Liver (tissue), 9 donors: ENCODE measurements around the gene MCTP1. TPM values are rescaled to one million over a fixed set of nuclear protein-coding genes. Genes with fewer than 3 reads are reported as not detected.

Experiments
- DNase-seq: peaks from one replicate; pipeline ENCODE4 v3.0.0-alpha.2; 2017; ENCODE audit warnings: low spot score
- H3K27ac ChIP-seq, 2 donors: one replicate each; pipeline ENCODE4 v1.7.0; 2013; ENCODE audit warnings: inconsistent platforms in 2 of 2, low read length in 2 of 2, control low read depth in 1 of 2, low read depth in 1 of 2, mild to moderate bottlenecking in 1 of 2
- H3K27me3 ChIP-seq, 4 donors: one replicate each; pipeline versions ENCODE4 v1.6.1 to v1.7.0; 2013; ENCODE audit warnings: low read length in 3 of 4, inconsistent platforms in 1 of 4, mild to moderate bottlenecking in 1 of 4, moderate library complexity in 1 of 4; ENCODE audit not compliant: control insufficient read depth in 4 of 4, insufficient read depth in 4 of 4
- H3K36me3 ChIP-seq, 4 donors: one replicate each; pipeline versions ENCODE4 v1.6.1 to v1.7.0; 2013; ENCODE audit warnings: low read length in 3 of 4, mild to moderate bottlenecking in 3 of 4, low read depth in 1 of 4, moderate library complexity in 1 of 4; ENCODE audit not compliant: control insufficient read depth in 4 of 4, insufficient read depth in 3 of 4
- H3K4me1 ChIP-seq, 4 donors: one replicate each; pipeline versions ENCODE4 v1.6.1 to v1.7.0; 2013; ENCODE audit warnings: low read length in 3 of 4, mild to moderate bottlenecking in 3 of 4, moderate library complexity in 1 of 4; ENCODE audit not compliant: control insufficient read depth in 4 of 4, insufficient read depth in 4 of 4
- H3K4me3 ChIP-seq, 3 donors: one replicate each; pipeline versions ENCODE4 v1.6.1 to v1.7.0; 2013; ENCODE audit warnings: low read length in 3 of 3, control low read depth in 1 of 3, low read depth in 1 of 3, mild to moderate bottlenecking in 1 of 3
- H3K9ac ChIP-seq, 2 donors: one replicate each; pipeline ENCODE4 v1.7.0; 2013; ENCODE audit warnings: low read length in 2 of 2, mild to moderate bottlenecking in 2 of 2, moderate library complexity in 2 of 2, control low read depth in 1 of 2, low read depth in 1 of 2
- H3K9me3 ChIP-seq, 4 donors: one replicate each; pipeline versions ENCODE4 v1.6.1 to v1.7.0; 2013; ENCODE audit warnings: low read length in 3 of 4; ENCODE audit not compliant: control insufficient read depth in 4 of 4
- ATF3 ChIP-seq: IDR thresholded peaks from 2 replicates; pipeline ENCODE4 v1.6.1; 2016; ENCODE audit warnings: antibody characterized with exemption
- CTCF ChIP-seq: fragments of 150-350 bp; IDR thresholded peaks from 2 replicates; pipeline ENCODE4 v1.5.1; 2017; ENCODE audit warnings: improper control_type of control experiment, low read depth, low read length; ENCODE audit not compliant: missing input control
- EGR1 ChIP-seq, 2 donors: IDR thresholded peaks; 2 replicates each; pipeline ENCODE4 v1.6.1; 2016 to 2018; ENCODE audit warnings: antibody characterized with exemption in 2 of 2, low read depth in 2 of 2
- FOXA1 ChIP-seq: IDR thresholded peaks from 2 replicates; pipeline ENCODE4 v1.6.1; 2016; ENCODE audit warnings: antibody characterized with exemption
- FOXA2 ChIP-seq: IDR thresholded peaks from 2 replicates; pipeline ENCODE4 v1.6.1; 2016; ENCODE audit warnings: antibody characterized with exemption
- GABPA ChIP-seq, 2 donors: IDR thresholded peaks in 1 of 2; conservative IDR thresholded peaks in 1 of 2; 2 replicates each; pipeline ENCODE4 v1.6.1; 2016; ENCODE audit warnings: antibody characterized with exemption in 2 of 2, mild to moderate bottlenecking in 1 of 2, moderate library complexity in 1 of 2
- HNF4A ChIP-seq, 2 donors: conservative IDR thresholded peaks; 2 replicates each; pipeline ENCODE4 v1.6.1; 2016; ENCODE audit warnings: antibody characterized with exemption in 2 of 2, mild to moderate bottlenecking in 2 of 2
- HNF4G ChIP-seq: IDR thresholded peaks from 2 replicates; pipeline ENCODE4 v1.6.1; 2016; ENCODE audit warnings: antibody characterized with exemption
- JUND ChIP-seq, 2 donors: IDR thresholded peaks; 2 replicates each; pipeline ENCODE4 v1.6.1; 2016; ENCODE audit warnings: antibody characterized with exemption in 2 of 2
- MAX ChIP-seq: IDR thresholded peaks from 2 replicates; pipeline ENCODE4 v1.6.1; 2016; ENCODE audit warnings: antibody characterized with exemption
- NR2F2 ChIP-seq: IDR thresholded peaks from 2 replicates; pipeline ENCODE4 v1.6.1; 2016; ENCODE audit warnings: antibody characterized with exemption
- RAD21 ChIP-seq, 2 donors: IDR thresholded peaks; 2 replicates each; pipeline ENCODE4 v1.6.1; 2016; ENCODE audit warnings: antibody characterized with exemption in 2 of 2, mild to moderate bottlenecking in 2 of 2
- REST ChIP-seq: IDR thresholded peaks from 2 replicates; pipeline ENCODE4 v1.6.1; 2016; ENCODE audit warnings: antibody characterized with exemption, mild to moderate bottlenecking
- RXRA ChIP-seq, 2 donors: IDR thresholded peaks; 2 replicates each; pipeline ENCODE4 v1.6.1; 2017 to 2018; ENCODE audit warnings: antibody characterized with exemption in 2 of 2, mild to moderate bottlenecking in 1 of 2
- SP1 ChIP-seq: IDR thresholded peaks from 2 replicates; pipeline ENCODE4 v1.6.1; 2018; ENCODE audit warnings: antibody characterized with exemption, mild to moderate bottlenecking
- TAF1 ChIP-seq: conservative IDR thresholded peaks from 2 replicates; pipeline ENCODE4 v1.6.1; 2016; ENCODE audit warnings: antibody characterized with exemption, mild to moderate bottlenecking
- YY1 ChIP-seq: IDR thresholded peaks from 2 replicates; pipeline ENCODE4 v1.6.1; 2016; ENCODE audit warnings: antibody characterized with exemption, mild to moderate bottlenecking
- ZBTB33 ChIP-seq: IDR thresholded peaks from 2 replicates; pipeline ENCODE4 v1.6.1; 2016; ENCODE audit warnings: antibody characterized with exemption
- WGBS: extraction: QIAGEN DNeasy Blood & Tissue Kit; methylation state at CpG from one replicate; pipeline ENCODE4 v1.1.7; 2013; 5-methylcytosine and 5-hydroxymethylcytosine counted together
- polyA plus RNA-seq, 2 donors: library from polyadenylated mRNA; stranded (reverse) in 1 of 2; unstranded in 1 of 2; fragments of 200-250 nt in 1 of 2; fragments of >200 nt in 1 of 2; fragmentation: Nextera tagmentation in 1 of 2; extraction: Ambion mirVana in 1 of 2; gene quantifications; one replicate each; pipeline versions ENCODE4 v1.2.1 to v1.2.3, GENCODE V29; 2013 to 2015
- total RNA-seq, 2 donors: library from RNA; depleted of rRNA; stranded (reverse); fragments of >200 nt; gene quantifications; one replicate each; pipeline ENCODE4 v1.2.3, GENCODE V29; 2014
- donor health status: healthy.
- donor health status: healthy.
- donor health status: healthy.
- donor health status: healthy.
- donor health status: healthy.

MCTP1 gene
- total and polyA plus RNA-seq, 4 donors = 0.67 to 7.6 (median 4.3) TPM

GRCh38 chr5:95043648-95044047 lies 241.2 kb downstream of the MCTP1 start:
- 71% methylated on average over 3 of the region's 3 CpGs for WGBS
- H3K4me1 ChIP-seq = no peaks in the 10 kb centered on the region
- TF ChIP-seq EGR1 (IDR thresholded peaks at IDR 0.05; ENCODE audit: low read depth in 2 of 2) = no peak
- TF ChIP-seq HNF4G = no peak
- TF ChIP-seq REST = no peak
- TF ChIP-seq ZBTB33 = no peak
- TF ChIP-seq YY1 = no peak
- no peak for TF ChIP-seq MAX
- TF ChIP-seq NR2F2 = no peak
- no peak for TF ChIP-seq JUND (IDR thresholded peaks at IDR 0.05)
- no peak for TF ChIP-seq TAF1
- TF ChIP-seq CTCF = no peak
- no peak for TF ChIP-seq SP1
- no peak for TF ChIP-seq HNF4A (conservative IDR thresholded peaks at IDR 0.05)
- no peak for TF ChIP-seq GABPA (IDR thresholded peaks at IDR 0.05 in 1 of 2, conservative IDR thresholded peaks at IDR 0.05 in 1 of 2)
- no peak for TF ChIP-seq FOXA2
- TF ChIP-seq ATF3 = no peak
- no peak for TF ChIP-seq RXRA (IDR thresholded peaks at IDR 0.05)
- no peak for TF ChIP-seq RAD21 (IDR thresholded peaks at IDR 0.05)
- no peak for TF ChIP-seq FOXA1
- H3K27ac ChIP-seq = no peak overlapping the region
- H3K36me3 ChIP-seq = no peaks in the 10 kb centered on the region
- H3K4me3 ChIP-seq = no peak overlapping the region
- no peak overlapping the region for H3K9ac ChIP-seq
- no peak for DNase-seq
- H3K9me3 ChIP-seq = peaks cover 0 to 4% (median 0%) of the 10 kb centered on the region in 4 donors
- peaks cover 0 to 4% (median 0%) of the 10 kb centered on the region in 4 donors for H3K27me3 ChIP-seq
